AG04449 (cell line): Measurements from ENCODE around the gene LBP.

Experiments used
- CTCF ChIA-PET: fragments of 350-600 bp; formaldehyde crosslinking; extraction: SDS; loops from one replicate; lab custom pipeline; 2021; ENCODE audit warnings: antibody characterized with exemption; lab: Yijun Ruan, JAX
- POLR2A ChIA-PET: fragments of 400-600, 350-600 bp; formaldehyde crosslinking; extraction: SDS; loops from one replicate; lab custom pipeline; 2020; ENCODE audit warnings: antibody characterized with exemption, inconsistent platforms; lab: Yijun Ruan, JAX
- DNase-seq: peaks from one replicate; pipeline ENCODE4 v3.0.0-alpha.2; 2010; ENCODE audit warnings: low read depth, low spot score
- H3K4me3 ChIP-seq: 2 replicates; pipeline ENCODE4 v1.5.1; 2011; ENCODE audit warnings: low read depth, mild to moderate bottlenecking, control low read depth, low read length
- TF ChIP-seq, protein P1 (sequence below): IDR thresholded peaks from one replicate; pipeline ENCODE4 v1.5.1; 2011; ENCODE audit warnings: mild to moderate bottlenecking, moderate library complexity, low read length, control low read depth, inconsistent platforms; ENCODE audit not compliant: insufficient read depth; ENCODE audit errors: missing control alignments

LBP gene

DNA sequence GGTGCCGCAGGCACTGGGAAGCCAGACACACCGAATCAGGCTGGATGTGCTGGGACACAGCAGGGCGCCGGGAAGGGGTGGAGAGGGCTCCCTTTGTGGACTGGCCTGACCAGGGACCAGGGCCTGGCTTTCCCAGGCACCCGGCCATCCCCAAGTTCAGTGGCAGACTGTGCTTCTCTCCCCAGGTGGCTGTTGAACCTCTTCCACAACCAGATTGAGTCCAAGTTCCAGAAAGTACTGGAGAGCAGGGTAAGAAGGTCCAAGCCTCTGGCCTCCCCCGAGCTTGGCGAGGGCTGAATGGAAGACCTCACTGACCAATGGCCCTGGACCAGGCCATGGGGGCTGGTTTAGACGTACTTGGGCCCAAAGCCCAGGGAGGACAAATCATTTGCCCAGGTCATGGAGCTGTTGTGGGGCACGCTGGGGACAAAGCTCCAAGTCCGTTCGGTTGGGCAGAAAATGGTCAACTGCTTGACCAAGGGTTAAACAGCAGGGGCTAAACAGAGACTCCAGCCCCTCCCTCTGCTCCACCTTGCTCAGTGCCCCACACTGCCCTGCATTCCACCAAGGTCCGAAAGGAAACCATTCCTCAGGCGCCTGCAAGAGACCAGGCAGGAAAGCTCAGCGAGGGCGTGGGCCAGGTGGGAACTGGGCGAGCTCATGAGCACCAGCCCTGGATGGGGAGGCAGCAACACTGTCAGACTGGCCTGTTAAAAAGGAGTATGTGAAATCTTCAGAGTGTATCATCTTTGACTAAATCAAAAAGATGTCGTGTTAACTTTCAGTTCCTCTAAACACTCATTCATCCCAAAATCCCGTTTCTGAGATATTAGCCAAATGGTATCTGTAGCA is 9.1 kb downstream of the LBP start:
- TF ChIP-seq, protein P1, sequence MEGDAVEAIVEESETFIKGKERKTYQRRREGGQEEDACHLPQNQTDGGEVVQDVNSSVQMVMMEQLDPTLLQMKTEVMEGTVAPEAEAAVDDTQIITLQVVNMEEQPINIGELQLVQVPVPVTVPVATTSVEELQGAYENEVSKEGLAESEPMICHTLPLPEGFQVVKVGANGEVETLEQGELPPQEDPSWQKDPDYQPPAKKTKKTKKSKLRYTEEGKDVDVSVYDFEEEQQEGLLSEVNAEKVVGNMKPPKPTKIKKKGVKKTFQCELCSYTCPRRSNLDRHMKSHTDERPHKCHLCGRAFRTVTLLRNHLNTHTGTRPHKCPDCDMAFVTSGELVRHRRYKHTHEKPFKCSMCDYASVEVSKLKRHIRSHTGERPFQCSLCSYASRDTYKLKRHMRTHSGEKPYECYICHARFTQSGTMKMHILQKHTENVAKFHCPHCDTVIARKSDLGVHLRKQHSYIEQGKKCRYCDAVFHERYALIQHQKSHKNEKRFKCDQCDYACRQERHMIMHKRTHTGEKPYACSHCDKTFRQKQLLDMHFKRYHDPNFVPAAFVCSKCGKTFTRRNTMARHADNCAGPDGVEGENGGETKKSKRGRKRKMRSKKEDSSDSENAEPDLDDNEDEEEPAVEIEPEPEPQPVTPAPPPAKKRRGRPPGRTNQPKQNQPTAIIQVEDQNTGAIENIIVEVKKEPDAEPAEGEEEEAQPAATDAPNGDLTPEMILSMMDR = no peak
- POLR2A ChIA-PET = no interaction called here
- no peak overlapping the region for H3K4me3 ChIP-seq
- DNase-seq = no peak
- CTCF ChIA-PET = interaction anchor here (0.6 to 1.8 kb wide), 8 partner anchors 13 to 297 kb away, joined by 3 to 6 read pairs (median 3); no protein-coding TSS in a partner anchor

DNA sequence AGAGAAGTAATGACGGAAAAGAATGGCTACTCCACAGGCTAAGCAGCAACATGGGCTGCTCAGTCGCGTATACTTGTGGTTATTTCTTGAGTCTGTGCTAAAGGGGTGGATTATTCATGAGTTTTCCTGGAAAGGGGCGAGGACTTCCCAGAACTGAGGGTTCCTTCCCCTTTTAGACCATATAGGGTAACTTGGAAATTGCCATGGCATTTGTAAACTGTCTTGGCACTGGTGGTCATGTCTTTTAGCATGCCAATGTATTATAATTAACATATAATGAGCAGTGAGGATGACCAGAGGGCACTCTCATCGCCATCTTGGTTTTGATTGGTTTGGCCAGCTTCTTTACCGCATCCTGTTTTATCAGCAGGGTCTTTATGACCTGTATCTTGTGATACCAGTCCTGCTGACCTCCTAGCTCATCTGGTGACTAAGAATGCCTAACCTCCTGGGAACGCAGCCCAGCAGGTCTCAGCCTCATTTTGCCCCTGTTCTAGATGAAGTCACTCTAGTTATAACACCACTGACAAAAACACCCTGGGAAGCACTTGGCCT is 11.4 kb downstream of the LBP start:
- H3K4me3 ChIP-seq = no peak overlapping the region
- ChIA-PET CTCF (interaction anchor here (1.2 to 1.7 kb wide), 6 partner anchors 9 to 793 kb away, joined by 3 to 9 read pairs (median 4); no protein-coding TSS in a partner anchor), POLR2A (no interaction called here)
- DNase-seq = no peak
- TF ChIP-seq, protein P1 = no peak

DNA sequence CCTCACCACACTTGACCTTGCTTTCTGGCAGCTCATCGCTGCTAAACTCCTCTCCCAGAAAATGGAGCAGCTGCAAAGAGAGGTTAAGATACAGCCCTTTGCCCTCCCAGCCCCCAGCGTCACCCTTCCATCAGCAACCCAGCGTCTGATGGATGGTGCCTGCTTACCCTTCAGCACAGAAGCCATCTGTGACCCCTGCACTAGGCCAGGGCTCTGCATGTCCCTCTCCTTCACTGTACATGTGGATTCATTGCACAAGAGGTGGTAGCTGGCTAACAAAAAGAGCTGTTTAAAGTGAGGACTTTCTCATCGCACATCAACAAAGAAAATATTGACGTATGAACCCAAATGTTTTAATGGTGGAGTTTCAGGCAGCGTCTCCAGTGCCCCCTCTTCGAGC is 12.3 kb downstream of the LBP start:
- TF ChIP-seq, protein P1 = no peak
- POLR2A ChIA-PET = no interaction called here
- no peak for DNase-seq
- H3K4me3 ChIP-seq = no peak overlapping the region
- CTCF ChIA-PET = interaction anchor here (1.4 kb wide), 1 partner anchor 793 kb away, joined by 4 read pairs; no protein-coding TSS in a partner anchor

DNA sequence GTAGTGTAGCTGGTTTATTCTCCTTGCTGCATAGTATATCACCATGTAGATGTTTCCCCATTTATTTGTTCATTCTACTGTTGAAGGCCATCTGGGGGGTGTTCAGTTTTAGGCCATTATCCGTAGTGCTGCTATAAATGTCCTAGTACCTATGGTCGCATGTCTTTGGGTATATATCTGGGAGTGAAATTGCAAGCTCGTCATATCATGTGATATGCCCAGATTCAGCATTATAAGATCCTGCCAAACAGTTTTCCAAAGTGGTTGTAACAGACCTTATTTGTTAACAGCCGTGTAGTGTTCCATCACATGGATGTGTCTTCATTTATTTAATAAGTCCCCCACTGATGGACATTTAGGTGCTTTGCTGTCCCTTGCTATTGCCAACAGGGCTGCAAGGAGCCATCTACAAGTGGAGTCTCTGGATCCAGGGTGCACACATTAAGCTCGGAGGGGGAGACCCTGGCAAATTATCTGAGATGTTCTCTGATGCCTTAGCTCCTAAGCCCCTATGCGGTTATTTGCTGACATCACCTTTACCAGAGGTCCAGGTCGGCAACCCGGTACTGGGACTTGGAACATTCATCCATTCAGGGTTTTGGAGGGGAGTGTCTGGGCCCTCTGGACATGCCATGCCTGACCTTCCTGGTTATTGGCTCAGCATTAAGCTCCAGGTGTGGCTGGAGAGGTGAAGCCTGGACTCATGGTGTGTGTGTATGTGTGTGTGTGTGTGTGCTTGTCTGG is 16.9 kb downstream of the LBP start:
- DNase-seq = no peak
- TF ChIP-seq, protein P1 = no peak

DNA sequence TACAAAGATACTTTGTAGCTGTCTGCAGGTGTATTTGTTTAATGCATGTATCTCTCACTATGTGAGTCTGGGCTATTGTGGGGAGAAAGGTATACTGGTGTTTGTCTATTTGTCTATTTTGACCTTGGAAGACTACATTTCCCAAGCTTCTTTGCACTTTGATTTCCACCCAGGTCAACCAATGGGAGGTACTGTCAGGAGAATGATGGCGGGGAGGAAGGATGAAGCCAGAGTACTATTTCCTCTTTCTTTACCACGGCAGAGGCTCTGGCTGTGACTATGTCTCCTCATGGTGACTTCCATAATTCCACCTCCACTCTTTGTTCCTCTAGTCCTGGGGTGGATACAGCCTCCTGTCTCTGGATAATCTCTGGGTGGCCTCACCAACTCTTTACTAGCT is 23.1 kb downstream of the LBP start:
- no peak overlapping the region for H3K4me3 ChIP-seq
- CTCF ChIA-PET = interaction anchor here (1.5 kb wide), 1 partner anchor 140 kb away, joined by 4 read pairs; no protein-coding TSS in a partner anchor
- POLR2A ChIA-PET = no interaction called here
- TF ChIP-seq, protein P1 = no peak
- DNase-seq = no peak

More for the DNA sequence above, 16.9 kb downstream of the LBP start:
- CTCF ChIA-PET = no interaction called here
- no peak overlapping the region for H3K4me3 ChIP-seq
- POLR2A ChIA-PET = no interaction called here
